G401.6 (cell line): Measurements from ENCODE around the gene SLC46A3.
"Not testable (repeated sequence)": the region's sequence is repeated elsewhere in the genome, so short reads cannot be mapped to it uniquely, and the experiment has no call there.

Source experiments
- FAIRE-seq: peaks from 2 replicates; lab custom pipeline; 2012; peaks lifted over from hg19 to GRCh38; lab: Jason Lieb, UNC

The SLC46A3 gene

DNA sequence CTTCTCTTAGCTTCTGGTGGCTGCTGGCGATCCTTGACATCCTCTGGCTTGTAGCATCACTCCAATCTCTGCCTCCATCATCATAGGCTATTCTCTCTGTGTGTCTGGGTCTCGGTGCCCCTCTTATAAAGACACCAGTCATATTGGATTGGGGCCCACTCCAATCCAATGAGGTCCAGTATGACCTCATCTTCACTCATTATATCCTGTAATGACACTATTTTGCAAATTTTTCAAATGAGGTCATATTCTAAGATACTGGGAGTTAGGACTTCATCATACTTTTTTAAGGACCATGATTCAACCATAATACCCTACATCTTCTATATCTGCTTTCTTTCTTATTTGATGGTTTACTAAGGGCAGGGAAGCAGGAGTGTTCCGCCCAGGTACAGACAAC lies 12.0 kb upstream of the SLC46A3 start:
- no peak for FAIRE-seq

DNA sequence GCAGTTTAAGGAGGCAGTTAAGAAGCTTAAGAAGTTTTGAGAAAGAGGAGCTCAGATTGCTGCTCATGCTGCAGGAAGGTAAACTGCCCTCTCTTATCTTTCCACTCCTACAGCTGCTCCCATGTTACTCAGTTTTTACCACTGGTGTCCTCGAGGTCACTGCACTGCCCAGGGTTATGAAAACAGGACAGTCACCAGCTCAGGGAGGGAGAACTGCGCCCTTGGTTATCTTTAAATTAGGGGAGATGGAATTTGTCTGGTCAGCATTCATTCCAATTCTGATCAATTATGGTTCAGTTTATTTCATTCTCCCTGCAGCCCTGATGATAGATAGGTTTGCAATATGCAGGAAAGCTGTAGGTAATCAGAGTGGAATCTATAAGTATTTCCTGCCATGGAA lies 10.8 kb upstream of the SLC46A3 start:
- FAIRE-seq: no peak

DNA sequence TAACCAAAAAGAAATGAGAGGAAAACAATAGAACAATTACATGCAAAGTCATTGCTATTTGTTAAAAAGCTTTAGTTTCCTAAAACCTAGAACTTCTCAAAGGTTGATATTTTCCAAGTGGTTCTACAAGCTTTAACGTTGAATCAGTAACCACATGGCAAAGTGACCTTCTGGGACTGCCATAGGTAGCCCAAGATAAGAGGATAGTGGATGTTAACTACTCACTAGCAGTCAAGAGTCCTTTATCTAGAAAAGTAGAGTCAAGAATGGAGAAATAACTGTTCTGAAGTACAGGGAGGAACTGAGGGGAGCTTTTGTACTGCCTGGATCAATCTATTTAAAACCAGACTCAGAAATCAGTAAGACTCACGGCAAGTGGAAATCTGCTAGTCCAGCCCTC lies 9.9 kb upstream of the SLC46A3 start:
- no peak for FAIRE-seq

DNA sequence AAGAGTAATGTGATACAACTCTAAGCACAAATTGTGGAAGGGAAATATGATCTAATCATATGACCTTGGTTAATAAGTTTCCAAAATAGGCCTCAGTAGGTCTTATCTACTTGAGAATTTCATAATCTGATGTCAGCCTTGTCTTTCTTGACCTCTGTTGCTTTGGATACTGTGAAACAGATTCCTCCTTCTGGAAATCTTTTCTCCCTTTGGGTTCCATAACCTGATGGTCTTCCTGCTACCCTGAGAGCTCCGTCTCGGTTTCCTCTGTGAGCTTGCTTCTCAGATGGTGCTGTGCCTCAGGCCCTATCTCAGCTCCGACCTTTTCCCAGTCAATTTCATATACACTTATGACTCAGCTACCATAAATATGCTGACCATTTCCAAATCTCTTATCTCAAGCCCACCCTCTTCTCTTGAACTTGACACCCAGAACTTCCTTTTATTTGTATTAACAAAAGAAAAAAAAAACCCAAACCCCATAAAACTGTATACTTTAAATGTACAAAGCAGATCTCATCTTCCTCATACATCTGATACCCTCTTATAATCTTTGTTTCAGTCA lies 6.4 kb upstream of the SLC46A3 start:
- FAIRE-seq: no peak

GRCh38 chr13:28723806-28724205 lies 5.0 kb upstream of the SLC46A3 start:
- FAIRE-seq: no peak

GRCh38 chr13:28719227-28720055 lies 671 bp upstream of the SLC46A3 start:
- no peak for FAIRE-seq

DNA sequence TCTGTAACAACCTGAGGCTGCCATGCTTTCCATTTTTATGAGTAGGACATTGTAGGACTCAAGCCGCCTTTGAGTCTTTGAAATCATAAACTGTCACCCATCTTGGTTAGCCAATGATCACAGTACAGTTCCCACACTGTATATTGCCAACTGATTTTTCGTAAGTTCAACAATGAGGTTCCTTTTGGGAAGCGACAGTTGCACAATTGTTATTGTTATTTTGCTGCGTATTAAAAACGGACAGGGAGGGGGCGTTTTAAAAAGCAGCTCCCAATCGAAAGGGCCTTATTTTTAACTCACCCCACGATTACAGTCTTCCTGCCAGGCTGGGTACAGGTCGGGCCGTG lies 601 bp downstream of the SLC46A3 start:
- no peak for FAIRE-seq

GRCh38 chr13:28717170-28717569 lies 1.6 kb downstream of the SLC46A3 start:
- FAIRE-seq: no peak

- FAIRE-seq: no peak
These were observed 2.3 kb downstream of the SLC46A3 start for GRCh38 chr13:28716511-28716910.

- FAIRE-seq: no peak
These were observed 4.1 kb downstream of the SLC46A3 start for GRCh38 chr13:28714651-28715050.

GRCh38 chr13:28710161-28710560 lies 8.6 kb downstream of the SLC46A3 start:
- FAIRE-seq: no peak

- FAIRE-seq: no peak
These were observed 10.9 kb downstream of the SLC46A3 start for GRCh38 chr13:28707629-28708427.

- FAIRE-seq: no peak
These were observed 13.2 kb downstream of the SLC46A3 start for GRCh38 chr13:28705461-28706083.

- FAIRE-seq: no peak
These were observed 13.9 kb downstream of the SLC46A3 start for GRCh38 chr13:28704919-28705318.

DNA sequence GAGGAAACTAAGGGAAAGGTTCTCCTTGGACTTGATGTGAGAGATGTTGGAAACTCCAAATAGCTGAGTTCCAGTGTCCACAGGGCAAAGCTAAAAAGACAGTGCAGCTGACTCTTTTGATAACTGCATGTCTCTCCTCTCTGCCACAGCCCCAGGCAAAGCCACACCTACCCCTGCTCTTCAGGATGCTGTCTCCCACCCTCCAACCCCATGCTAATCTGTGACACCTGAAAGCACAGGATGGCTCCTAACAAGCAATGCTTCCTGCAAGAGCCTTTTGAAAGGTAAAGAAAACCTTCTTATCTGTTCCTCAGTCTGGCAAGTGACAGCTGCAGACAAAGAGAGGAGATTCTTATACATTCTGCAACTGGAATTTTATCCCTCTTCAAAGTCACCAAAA lies 14.5 kb downstream of the SLC46A3 start:
- no peak for FAIRE-seq

DNA sequence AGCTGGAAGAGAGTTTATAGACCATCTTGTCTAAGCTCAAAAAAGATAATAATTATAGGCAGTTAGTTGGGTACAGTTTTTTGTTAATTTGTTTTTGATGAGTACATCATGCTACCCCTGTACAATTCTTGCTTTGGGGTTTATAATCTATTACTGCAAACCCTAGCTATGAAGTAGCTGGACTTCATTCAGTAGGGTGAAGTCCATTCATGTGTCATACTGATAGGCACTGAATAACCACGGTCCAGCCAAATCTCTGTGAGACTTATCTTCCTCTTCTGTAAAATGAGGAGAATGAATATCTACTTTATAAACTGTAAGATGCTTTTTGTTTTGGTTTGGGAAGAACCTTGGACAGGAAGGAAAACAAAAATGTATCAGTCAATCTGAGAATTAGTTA lies 19.5 kb downstream of the SLC46A3 start:
- no peak for FAIRE-seq

- no peak for FAIRE-seq
These were observed 21.3 kb downstream of the SLC46A3 start for GRCh38 chr13:28697441-28697840.

- not testable (repeated sequence) for FAIRE-seq
These were observed 24.9 kb downstream of the SLC46A3 start for GRCh38 chr13:28693605-28694491.

- no peak for FAIRE-seq
These were observed 32.9 kb downstream of the SLC46A3 start for GRCh38 chr13:28685892-28686291.

DNA sequence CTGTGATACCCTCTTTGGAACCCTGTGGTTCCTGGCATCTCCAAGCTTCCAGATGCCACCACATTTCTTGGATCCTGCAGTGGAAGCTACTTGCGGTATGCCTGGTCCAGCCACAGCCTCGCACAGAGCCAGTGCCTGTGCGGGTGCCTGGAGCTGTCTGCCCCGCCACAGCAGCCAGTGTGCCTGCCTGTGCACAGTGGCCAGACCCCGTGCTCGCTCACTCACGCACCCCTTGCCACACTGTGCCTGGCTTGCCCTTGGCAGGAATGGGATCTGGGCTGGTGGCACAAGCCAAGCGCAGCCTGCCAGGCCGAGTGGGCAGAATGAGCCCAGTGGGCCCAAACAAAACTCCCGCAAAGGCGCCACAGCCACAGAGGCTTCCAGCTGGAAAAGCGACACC lies 33.7 kb downstream of the SLC46A3 start:
- no peak for FAIRE-seq

DNA sequence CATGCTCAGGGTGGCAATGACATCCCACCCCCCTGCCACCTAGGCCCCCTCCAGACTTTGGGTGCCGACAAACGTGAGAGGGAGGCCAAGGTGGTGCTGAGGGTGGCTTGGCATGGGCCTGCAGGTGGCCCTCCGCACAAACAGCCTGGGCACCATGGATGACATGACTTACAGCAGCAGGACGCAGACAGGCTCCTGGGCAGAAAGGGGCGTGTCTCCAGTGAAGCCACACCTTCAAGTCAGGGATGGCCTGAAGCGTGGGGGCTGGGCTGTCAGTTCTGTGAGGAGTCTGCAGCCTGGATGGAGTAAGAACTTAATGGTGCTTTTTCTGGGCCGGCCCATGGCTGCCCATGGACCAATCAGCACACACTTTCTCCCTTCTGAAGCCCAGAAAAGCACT lies 34.5 kb downstream of the SLC46A3 start:
- FAIRE-seq: no peak

- FAIRE-seq: not testable (repeated sequence)
These were observed 35.6 kb downstream of the SLC46A3 start for GRCh38 chr13:28683169-28683568.
